CD4-positive, alpha-beta T cell treated with Interleukin-15 for 1 hour (primary cell): ENCODE measurements around the gene FURIN.
"Not testable (repeated sequence)": the region's sequence is repeated elsewhere in the genome, so short reads cannot be mapped to it uniquely, and the experiment has no call there.

Experiments used
- DNase-seq: peaks from one replicate; pipeline ENCODE4 v3.0.0-alpha.2; 2020

FURIN gene

GRCh38 chr15:90868261-90868689 lies at the start of gene FURIN:
Gene FURIN, plus strand, starts transcription at chr15:90868588. Its CDS starts 7,153 bp downstream, at chr15:90875741.
- DNase-seq: no peak

GRCh38 chr15:90819390-90819789 lies 49.0 kb upstream of the FURIN start:
- DNase-seq: no peak

GRCh38 chr15:90819850-90820249 lies 48.5 kb upstream of the FURIN start:
- no peak for DNase-seq

GRCh38 chr15:90820481-90820880 lies 47.9 kb upstream of the FURIN start:
- no peak for DNase-seq

GRCh38 chr15:90822204-90822955 lies 46.0 kb upstream of the FURIN start:
- no peak for DNase-seq

- no peak for DNase-seq
These were observed 44.9 kb upstream of the FURIN start for GRCh38 chr15:90823455-90823974.

GRCh38 chr15:90825115-90825899 lies 43.1 kb upstream of the FURIN start:
- not testable (repeated sequence) for DNase-seq

- not testable (repeated sequence) for DNase-seq
These were observed 42.0 kb upstream of the FURIN start for GRCh38 chr15:90826206-90826885.

- no peak for DNase-seq
These were observed 41.4 kb upstream of the FURIN start for GRCh38 chr15:90826886-90827435.

GRCh38 chr15:90828111-90828510 lies 40.3 kb upstream of the FURIN start:
- no peak for DNase-seq

GRCh38 chr15:90829126-90829525 lies 39.3 kb upstream of the FURIN start:
- no peak for DNase-seq

GRCh38 chr15:90829942-90830440 lies 38.4 kb upstream of the FURIN start:
- DNase-seq: peak; percentile 74

- DNase-seq: no peak
These were observed 33.8 kb upstream of the FURIN start for GRCh38 chr15:90834626-90835025.

- no peak for DNase-seq
These were observed 32.0 kb upstream of the FURIN start for GRCh38 chr15:90836296-90836871.

- no peak for DNase-seq
These were observed 31.3 kb upstream of the FURIN start for GRCh38 chr15:90837094-90837493.

GRCh38 chr15:90838139-90838538 lies 30.2 kb upstream of the FURIN start:
- peak; percentile 89 for DNase-seq

- DNase-seq: no peak
These were observed 29.8 kb upstream of the FURIN start for GRCh38 chr15:90838544-90838943.

- DNase-seq: peak; percentile 49
These were observed 29.0 kb upstream of the FURIN start for GRCh38 chr15:90839187-90840071.

- DNase-seq: no peak
These were observed 28.1 kb upstream of the FURIN start for GRCh38 chr15:90840157-90840855.

GRCh38 chr15:90840954-90841353 lies 27.4 kb upstream of the FURIN start:
- no peak for DNase-seq

GRCh38 chr15:90844696-90845095 lies 23.7 kb upstream of the FURIN start:
- no peak for DNase-seq
